HepG2 (cell line): Measurements from ENCODE around the gene GMEB2. TPM values are rescaled to one million over a fixed set of nuclear protein-coding genes. Genes with fewer than 3 reads are reported as not detected.
A peak's percentile ranks its signal among the peaks of the same experiment; 100 is the strongest.

Source experiments
- HES4 ChIP-seq: sonication (generic); formaldehyde crosslinking; IDR thresholded peaks from 2 replicates; pipeline ENCODE4 v1.9.0; 2021; ENCODE audit warnings: mild to moderate bottlenecking, missing genetic modification reagents, borderline replicate concordance
- HNRNPLL ChIP-seq: fragments of 200-400 bp; formaldehyde crosslinking; IDR thresholded peaks from 2 replicates; pipeline ENCODE4 v1.6.1; 2017; ENCODE audit warnings: mild to moderate bottlenecking, low read depth, low read length; ENCODE audit not compliant: poor library complexity, severe bottlenecking
- JUN ChIP-seq: sonication (generic); formaldehyde crosslinking; IDR thresholded peaks from 2 replicates; pipeline ENCODE4 v1.4.0; 2020; ENCODE audit warnings: mild to moderate bottlenecking, missing genetic modification reagents
- KAT2B ChIP-seq: fragments of 150-350 bp; IDR thresholded peaks from 2 replicates; pipeline ENCODE4 v1.6.1; 2014; ENCODE audit warnings: low read depth, low read length, borderline replicate concordance
- POGZ ChIP-seq: sonication (generic); formaldehyde crosslinking; IDR thresholded peaks from 2 replicates; pipeline ENCODE4 v1.4.0; 2020; ENCODE audit warnings: mild to moderate bottlenecking, missing genetic modification reagents
- RBM22 ChIP-seq: fragments of 200-400 bp; formaldehyde crosslinking; optimal IDR thresholded peaks from 2 replicates; pipeline ENCODE3; 2017; ENCODE audit warnings: mild to moderate bottlenecking, low read length, moderate library complexity
- RBM39 ChIP-seq: fragments of 200-400 bp; formaldehyde crosslinking; IDR thresholded peaks from one replicate; pipeline ENCODE4 v1.6.1; 2018; ENCODE audit warnings: antibody characterized with exemption, mild to moderate bottlenecking, low read depth, low read length; ENCODE audit not compliant: poor library complexity, severe bottlenecking
- SALL2 ChIP-seq: sonication (generic); formaldehyde crosslinking; IDR thresholded peaks from 2 replicates; pipeline ENCODE4 v1.8.1; 2023; ENCODE audit warnings: mild to moderate bottlenecking, missing genetic modification reagents, inconsistent platforms
- SATB2 ChIP-seq: sonication (generic); formaldehyde crosslinking; IDR thresholded peaks from 2 replicates; pipeline ENCODE4 v1.5.0; 2020; ENCODE audit warnings: missing genetic modification reagents
- SMYD3 ChIP-seq: sonication (generic); formaldehyde crosslinking; IDR thresholded peaks from 2 replicates; pipeline ENCODE4 v1.8.1; 2023; ENCODE audit warnings: mild to moderate bottlenecking, missing genetic modification reagents
- TEAD3 ChIP-seq: optimal IDR thresholded peaks from 2 replicates; pipeline ENCODE3; 2016; ENCODE audit warnings: borderline replicate concordance
- TRIM24 ChIP-seq: sonication (generic); formaldehyde crosslinking; IDR thresholded peaks from 2 replicates; pipeline ENCODE4 v1.8.0; 2022; ENCODE audit warnings: mild to moderate bottlenecking, missing genetic modification reagents
- YEATS4 ChIP-seq: sonication (generic); formaldehyde crosslinking; IDR thresholded peaks from 2 replicates; pipeline ENCODE4 v1.4.0; 2020; ENCODE audit warnings: missing genetic modification reagents, borderline replicate concordance
- ZIK1 ChIP-seq: sonication (generic); formaldehyde crosslinking; IDR thresholded peaks from 2 replicates; pipeline ENCODE4 v1.5.0; 2020; ENCODE audit warnings: mild to moderate bottlenecking, low read depth, missing genetic modification reagents, borderline replicate concordance
- ZNF160 ChIP-seq: sonication (generic); formaldehyde crosslinking; IDR thresholded peaks from 2 replicates; pipeline ENCODE4 v1.8.0; 2022; ENCODE audit warnings: mild to moderate bottlenecking, inconsistent platforms, missing genetic modification reagents
- ZNF282 ChIP-seq: fragments of 450-650 bp; IDR thresholded peaks from 2 replicates; pipeline ENCODE4 v1.6.1; 2018; ENCODE audit not compliant: partially characterized antibody
- ZNF292 ChIP-seq: sonication (generic); formaldehyde crosslinking; IDR thresholded peaks from 2 replicates; pipeline ENCODE4 v1.8.1; 2022; ENCODE audit warnings: mild to moderate bottlenecking, low read depth, missing genetic modification reagents, borderline replicate concordance
- ZNF350 ChIP-seq: sonication (generic); formaldehyde crosslinking; IDR thresholded peaks from 2 replicates; pipeline ENCODE4 v1.4.0; 2020; ENCODE audit warnings: mild to moderate bottlenecking, low read depth, missing genetic modification reagents, borderline replicate concordance
- ZNF549 ChIP-seq: sonication (generic); formaldehyde crosslinking; IDR thresholded peaks from 2 replicates; pipeline ENCODE4 v1.5.0; 2020; ENCODE audit warnings: missing genetic modification reagents
- ZNF557 ChIP-seq: sonication (generic); formaldehyde crosslinking; IDR thresholded peaks from 2 replicates; pipeline ENCODE4 v1.4.0; 2020; ENCODE audit warnings: missing genetic modification reagents
- ZNF605 ChIP-seq: sonication (generic); formaldehyde crosslinking; IDR thresholded peaks from 2 replicates; pipeline ENCODE4 v1.8.0; 2022; ENCODE audit warnings: mild to moderate bottlenecking, missing genetic modification reagents
- ZSCAN20 ChIP-seq: sonication (generic); formaldehyde crosslinking; IDR thresholded peaks from 2 replicates; pipeline ENCODE4 v1.4.0; 2020; ENCODE audit warnings: missing genetic modification reagents, mild to moderate bottlenecking, borderline replicate concordance
- ZSCAN22 ChIP-seq: sonication (generic); formaldehyde crosslinking; IDR thresholded peaks from 2 replicates; pipeline ENCODE4 v1.4.0; 2020; ENCODE audit warnings: mild to moderate bottlenecking, missing genetic modification reagents
- polyA plus RNA-seq, 8 experiments: library from polyadenylated mRNA; depleted of rRNA in 3 of 8; stranded (reverse) in 7 of 8; unstranded in 1 of 8; fragments of >200 nt; fragmentation: Illumina TruSeq in 4 of 8; extraction: Trizol in 4 of 8; gene quantifications; 2 replicates each; pipeline versions ENCODE4 v1.2.1 to v1.2.3, GENCODE V29; 2011 to 2016; ENCODE audit warnings: low read depth in 4 of 8, missing spikeins in 1 of 8, mixed read lengths in 1 of 8; ENCODE audit not compliant: insufficient read depth in 1 of 8
- total RNA-seq, 5 experiments: library from RNA; depleted of rRNA; stranded (reverse); fragments of >200 nt; fragmentation: Illumina TruSeq; extraction: Trizol; gene quantifications; 2 replicates each; pipeline ENCODE4 v1.2.3, GENCODE V29; 2016; ENCODE audit warnings: low read depth in 1 of 5
- TF ChIP-seq, protein P1 (sequence below): sonication (generic); formaldehyde crosslinking; IDR thresholded peaks from 2 replicates; pipeline ENCODE4 v1.4.0; 2020; ENCODE audit warnings: missing genetic modification reagents, borderline replicate concordance
- TF ChIP-seq, protein P2 (sequence below): sonication (generic); formaldehyde crosslinking; conservative IDR thresholded peaks from 2 replicates; pipeline ENCODE4 v1.4.0; 2020; ENCODE audit warnings: mild to moderate bottlenecking, missing genetic modification reagents, moderate library complexity

GMEB2 gene
- total and polyA plus RNA-seq, 2 of the 13 experiments (the other 11 are each of a cell fraction or from before 2014, with no cell fraction given) = 10.6 to 12.4 TPM

DNA sequence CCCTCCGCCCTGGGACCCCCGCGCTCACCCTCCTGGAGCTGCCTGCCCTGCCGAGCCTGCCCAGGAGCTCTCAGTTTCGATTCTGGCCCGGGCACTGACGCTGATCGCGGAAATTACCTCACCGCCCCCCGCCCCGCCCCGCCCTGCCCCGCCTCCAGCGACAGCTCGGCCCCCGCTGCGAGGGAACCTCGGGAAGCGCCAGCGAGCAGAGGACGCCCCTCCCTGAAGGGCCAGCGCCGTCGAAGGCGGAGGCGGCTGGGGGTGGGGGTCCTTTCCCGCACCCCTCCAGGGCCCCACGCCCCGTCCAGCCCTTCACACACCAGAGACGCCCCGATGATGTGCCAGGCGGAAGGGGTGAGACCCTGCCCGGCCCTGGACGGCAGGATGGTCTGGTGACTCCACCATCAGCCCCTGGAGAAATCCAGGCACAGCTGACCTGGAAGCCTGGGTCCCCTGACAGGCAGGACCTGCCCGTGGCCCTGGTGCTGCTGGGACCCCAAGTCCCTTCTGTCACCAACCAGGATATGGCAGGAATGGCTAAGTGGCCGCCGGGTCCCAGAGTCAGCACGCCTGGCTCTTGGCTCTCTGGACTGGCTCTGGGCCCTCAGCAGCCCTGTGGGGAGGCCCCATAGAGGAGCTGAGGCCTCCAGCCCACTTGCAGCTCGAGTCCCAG, 52.6 kb downstream of the GMEB2 start, which contains the start of gene HELZ2 (continued):
- TF ChIP-seq KAT2B = no peak
- TF ChIP-seq HES4 (CRISPR knock-in tag) = no peak
- TF ChIP-seq SATB2 (CRISPR knock-in tag) = no peak
- TF ChIP-seq RBM22 = no peak
- TF ChIP-seq, protein P1, sequence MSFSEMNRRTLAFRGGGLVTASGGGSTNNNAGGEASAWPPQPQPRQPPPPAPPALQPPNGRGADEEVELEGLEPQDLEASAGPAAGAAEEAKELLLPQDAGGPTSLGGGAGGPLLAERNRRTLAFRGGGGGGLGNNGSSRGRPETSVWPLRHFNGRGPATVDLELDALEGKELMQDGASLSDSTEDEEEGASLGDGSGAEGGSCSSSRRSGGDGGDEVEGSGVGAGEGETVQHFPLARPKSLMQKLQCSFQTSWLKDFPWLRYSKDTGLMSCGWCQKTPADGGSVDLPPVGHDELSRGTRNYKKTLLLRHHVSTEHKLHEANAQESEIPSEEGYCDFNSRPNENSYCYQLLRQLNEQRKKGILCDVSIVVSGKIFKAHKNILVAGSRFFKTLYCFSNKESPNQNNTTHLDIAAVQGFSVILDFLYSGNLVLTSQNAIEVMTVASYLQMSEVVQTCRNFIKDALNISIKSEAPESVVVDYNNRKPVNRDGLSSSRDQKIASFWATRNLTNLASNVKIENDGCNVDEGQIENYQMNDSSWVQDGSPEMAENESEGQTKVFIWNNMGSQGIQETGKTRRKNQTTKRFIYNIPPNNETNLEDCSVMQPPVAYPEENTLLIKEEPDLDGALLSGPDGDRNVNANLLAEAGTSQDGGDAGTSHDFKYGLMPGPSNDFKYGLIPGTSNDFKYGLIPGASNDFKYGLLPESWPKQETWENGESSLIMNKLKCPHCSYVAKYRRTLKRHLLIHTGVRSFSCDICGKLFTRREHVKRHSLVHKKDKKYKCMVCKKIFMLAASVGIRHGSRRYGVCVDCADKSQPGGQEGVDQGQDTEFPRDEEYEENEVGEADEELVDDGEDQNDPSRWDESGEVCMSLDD (CRISPR knock-in tag) = no peak
- TF ChIP-seq ZNF605 (CRISPR knock-in tag) = no peak
- TF ChIP-seq ZNF160 = 0 out of 2 replicates have a peak, but pooled peaks have one; percentile 26
- TF ChIP-seq ZSCAN20 (CRISPR knock-in tag) = no peak
- TF ChIP-seq, protein P2, sequence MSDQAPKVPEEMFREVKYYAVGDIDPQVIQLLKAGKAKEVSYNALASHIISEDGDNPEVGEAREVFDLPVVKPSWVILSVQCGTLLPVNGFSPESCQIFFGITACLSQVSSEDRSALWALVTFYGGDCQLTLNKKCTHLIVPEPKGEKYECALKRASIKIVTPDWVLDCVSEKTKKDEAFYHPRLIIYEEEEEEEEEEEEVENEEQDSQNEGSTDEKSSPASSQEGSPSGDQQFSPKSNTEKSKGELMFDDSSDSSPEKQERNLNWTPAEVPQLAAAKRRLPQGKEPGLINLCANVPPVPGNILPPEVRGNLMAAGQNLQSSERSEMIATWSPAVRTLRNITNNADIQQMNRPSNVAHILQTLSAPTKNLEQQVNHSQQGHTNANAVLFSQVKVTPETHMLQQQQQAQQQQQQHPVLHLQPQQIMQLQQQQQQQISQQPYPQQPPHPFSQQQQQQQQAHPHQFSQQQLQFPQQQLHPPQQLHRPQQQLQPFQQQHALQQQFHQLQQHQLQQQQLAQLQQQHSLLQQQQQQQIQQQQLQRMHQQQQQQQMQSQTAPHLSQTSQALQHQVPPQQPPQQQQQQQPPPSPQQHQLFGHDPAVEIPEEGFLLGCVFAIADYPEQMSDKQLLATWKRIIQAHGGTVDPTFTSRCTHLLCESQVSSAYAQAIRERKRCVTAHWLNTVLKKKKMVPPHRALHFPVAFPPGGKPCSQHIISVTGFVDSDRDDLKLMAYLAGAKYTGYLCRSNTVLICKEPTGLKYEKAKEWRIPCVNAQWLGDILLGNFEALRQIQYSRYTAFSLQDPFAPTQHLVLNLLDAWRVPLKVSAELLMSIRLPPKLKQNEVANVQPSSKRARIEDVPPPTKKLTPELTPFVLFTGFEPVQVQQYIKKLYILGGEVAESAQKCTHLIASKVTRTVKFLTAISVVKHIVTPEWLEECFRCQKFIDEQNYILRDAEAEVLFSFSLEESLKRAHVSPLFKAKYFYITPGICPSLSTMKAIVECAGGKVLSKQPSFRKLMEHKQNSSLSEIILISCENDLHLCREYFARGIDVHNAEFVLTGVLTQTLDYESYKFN = 0 out of 2 replicates have a peak, but pooled peaks have one; percentile 7
- TF ChIP-seq POGZ = no peak
- TF ChIP-seq ZNF557 = no peak
- no peak for TF ChIP-seq SMYD3 (CRISPR knock-in tag)
- 0 out of 2 replicates have a peak, but pooled peaks have one; percentile 45 for TF ChIP-seq ZNF350 (CRISPR knock-in tag)
- no peak for TF ChIP-seq RBM39
- TF ChIP-seq TRIM24 = no peak
- TF ChIP-seq HNRNPLL = no peak
- peak; percentile 72; the same call in 1 of the 2 replicates for TF ChIP-seq YEATS4
- no peak for TF ChIP-seq ZNF282
- peak; percentile 58 for TF ChIP-seq JUN (CRISPR knock-in tag)
- peak; percentile 66; the same call in 1 of the 2 replicates for TF ChIP-seq SALL2 (CRISPR knock-in tag)
- peak; percentile 8; the same call in 1 of the 2 replicates for TF ChIP-seq ZIK1
- 0 out of 2 replicates have a peak, but pooled peaks have one; percentile 40 for TF ChIP-seq ZNF549 (CRISPR knock-in tag)
- TF ChIP-seq TEAD3 (CRISPR knock-in tag) = peak; percentile 56
- TF ChIP-seq ZNF292 (CRISPR knock-in tag) = peak; percentile 75; the same call in 1 of the 2 replicates
- TF ChIP-seq ZSCAN22 (CRISPR knock-in tag) = no peak
